ENCODE measurements around the gene CLDN22. TPM values are rescaled to one million over a fixed set of nuclear protein-coding genes. Genes with fewer than 3 reads are reported as not detected.

CLDN22 gene
- total RNA-seq, 2 experiments from 2014 or later: not detected

DNA sequence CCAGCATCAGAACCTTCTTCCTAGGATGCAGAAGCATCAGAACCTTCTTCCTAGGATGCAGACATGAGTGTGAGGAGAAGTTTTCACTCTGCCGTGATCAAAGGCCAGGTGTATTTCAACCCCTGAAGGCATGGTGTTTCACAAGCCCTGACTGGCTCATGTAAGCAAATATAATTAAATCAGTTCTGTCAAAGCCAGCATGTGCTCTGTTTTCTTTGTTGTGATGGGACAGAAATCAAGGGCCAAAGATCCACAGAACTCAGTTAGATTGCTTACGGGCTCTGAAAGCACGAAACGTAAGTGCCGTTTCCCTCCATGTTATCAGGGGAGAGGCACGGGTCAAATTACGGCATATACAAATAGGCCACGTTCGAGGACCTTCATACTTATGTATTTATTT is 34.1 kb upstream of the CLDN22 start:
- Mint-ChIP-seq H3K4me3 (no peak overlapping the region), H3K27me3 (ENCODE audit: low read depth) (peaks cover 10% of the 10 kb centered on the region), H3K36me3 (ENCODE audit: low read depth) (no peaks in the 10 kb centered on the region), H3K4me1 (ENCODE audit: low read depth) (peaks cover 9% of the 10 kb centered on the region), H3K27ac (no peak overlapping the region), H3K9me3 (ENCODE audit: insufficient read depth) (no peaks in the 10 kb centered on the region)
- DNase-seq: no peak
- POLR2A ChIA-PET: no interaction called here
- CTCF ChIA-PET: no interaction called here
- no peak for ATAC-seq

- H3K27me3 Mint-ChIP-seq (ENCODE audit: low read depth): peaks cover 10% of the 10 kb centered on the region
- no peaks in the 10 kb centered on the region for H3K9me3 Mint-ChIP-seq (ENCODE audit: insufficient read depth)
- H3K4me1 Mint-ChIP-seq (ENCODE audit: low read depth): peaks cover 16% of the 10 kb centered on the region
- ATAC-seq: no peak
- no peaks in the 10 kb centered on the region for H3K36me3 Mint-ChIP-seq (ENCODE audit: low read depth)
- no peak overlapping the region for H3K4me3 Mint-ChIP-seq
- DNase-seq: no peak
- POLR2A ChIA-PET: no interaction called here
- H3K27ac Mint-ChIP-seq: no peak overlapping the region
- CTCF ChIA-PET: no interaction called here
Observed at GRCh38 chr4:183353557-183353956, 33.5 kb upstream of the CLDN22 start.

- no peak for DNase-seq
- CTCF ChIA-PET: interaction anchor here (0.7 to 1.1 kb wide), 2 partner anchors 47 to 169 kb away, joined by 3 read pairs; no protein-coding TSS in a partner anchor
- peaks cover 19% of the 10 kb centered on the region for H3K4me1 Mint-ChIP-seq (ENCODE audit: low read depth)
- no peak for ATAC-seq
- POLR2A ChIA-PET: no interaction called here
- H3K36me3 Mint-ChIP-seq (ENCODE audit: low read depth): no peaks in the 10 kb centered on the region
- H3K4me3 Mint-ChIP-seq: no peak overlapping the region
- no peaks in the 10 kb centered on the region for H3K9me3 Mint-ChIP-seq (ENCODE audit: insufficient read depth)
- H3K27ac Mint-ChIP-seq: no peak overlapping the region
- H3K27me3 Mint-ChIP-seq (ENCODE audit: low read depth): peaks cover 10% of the 10 kb centered on the region
Observed at GRCh38 chr4:183352546-183352945, 32.5 kb upstream of the CLDN22 start.

DNA sequence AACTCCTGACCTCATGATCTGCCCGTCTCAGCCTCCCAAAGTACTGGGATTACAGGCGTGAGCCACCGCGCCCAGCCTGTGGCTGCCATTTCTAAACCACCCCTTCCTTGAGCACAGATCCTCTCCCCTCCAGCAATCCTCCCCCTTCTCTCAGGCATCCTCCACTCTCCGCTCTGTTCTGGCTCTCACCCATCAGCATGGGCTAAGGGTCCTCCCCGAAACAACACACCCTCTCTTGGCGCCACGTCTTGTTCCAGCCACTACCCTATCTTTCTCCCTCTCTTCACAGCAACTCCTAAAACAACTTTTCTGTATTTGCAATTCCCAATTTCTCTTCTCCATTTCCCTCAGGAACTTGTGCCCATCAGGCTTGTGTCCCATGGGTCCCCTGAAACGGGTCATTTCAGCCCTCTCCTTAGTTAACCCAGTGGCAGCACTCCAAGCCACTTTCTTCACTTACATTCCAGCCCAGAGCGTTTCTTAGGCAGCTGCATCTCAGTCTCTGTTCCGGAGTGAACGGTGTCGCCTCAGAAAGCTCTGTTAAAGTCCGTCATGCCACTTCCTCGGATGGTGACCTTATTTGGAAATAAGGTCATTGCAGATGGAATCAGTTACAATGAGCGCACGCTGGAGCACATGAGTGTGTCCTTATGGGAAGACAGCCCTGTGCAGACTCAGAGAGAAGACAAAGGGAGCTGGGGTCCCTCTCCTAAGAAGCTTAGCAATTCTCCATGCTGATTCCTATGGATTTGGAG is 30.4 kb upstream of the CLDN22 start:
- peaks cover 7% of the 10 kb centered on the region for H3K27me3 Mint-ChIP-seq (ENCODE audit: low read depth)
- no peak overlapping the region for H3K4me3 Mint-ChIP-seq
- DNase-seq (no peak), ATAC-seq (no peak)
- no peak overlapping the region for H3K27ac Mint-ChIP-seq
- POLR2A ChIA-PET: no interaction called here
- no peaks in the 10 kb centered on the region for H3K9me3 Mint-ChIP-seq (ENCODE audit: insufficient read depth)
- no peaks in the 10 kb centered on the region for H3K36me3 Mint-ChIP-seq (ENCODE audit: low read depth)
- CTCF ChIA-PET: no interaction called here
- peaks cover 19% of the 10 kb centered on the region for H3K4me1 Mint-ChIP-seq (ENCODE audit: low read depth)

DNA sequence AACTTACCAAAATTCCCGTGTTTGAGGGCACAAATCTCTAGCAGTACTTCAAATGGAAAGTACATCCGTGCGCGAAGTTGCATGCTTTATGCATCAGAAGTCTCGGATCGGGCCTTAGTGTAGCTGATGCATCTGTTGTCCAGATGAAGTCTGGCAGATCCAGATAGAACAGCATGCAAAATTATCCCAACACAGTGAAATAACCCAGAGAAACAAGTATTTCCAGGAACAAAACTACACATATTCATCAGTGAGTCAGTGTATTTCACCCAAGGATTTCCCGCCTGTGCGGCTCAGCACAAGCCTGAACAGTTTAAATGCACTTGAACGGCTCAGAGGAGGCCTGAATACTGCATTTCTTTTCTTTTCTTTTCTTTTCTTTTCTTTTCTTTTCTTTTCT is 29.6 kb upstream of the CLDN22 start:
- H3K4me3 Mint-ChIP-seq: no peak overlapping the region

GRCh38 chr4:183348706-183349659 is 28.9 kb upstream of the CLDN22 start:
- peaks cover 7% of the 10 kb centered on the region for H3K27me3 Mint-ChIP-seq (ENCODE audit: low read depth)
- no peak overlapping the region for H3K27ac Mint-ChIP-seq
- CTCF ChIA-PET: no interaction called here
- H3K4me1 Mint-ChIP-seq (ENCODE audit: low read depth): peaks cover 19% of the 10 kb centered on the region
- DNase-seq (peak; percentile 62), ATAC-seq (peak; percentile 79)
- H3K4me3 Mint-ChIP-seq: peak overlapping the region; percentile 22
- H3K36me3 Mint-ChIP-seq (ENCODE audit: low read depth): no peaks in the 10 kb centered on the region
- H3K9me3 Mint-ChIP-seq (ENCODE audit: insufficient read depth): no peaks in the 10 kb centered on the region
- POLR2A ChIA-PET: no interaction called here

More for the DNA sequence above, 29.6 kb upstream of the CLDN22 start:
- peaks cover 19% of the 10 kb centered on the region for H3K4me1 Mint-ChIP-seq (ENCODE audit: low read depth)
- no peak overlapping the region for H3K27ac Mint-ChIP-seq
- ATAC-seq (no peak), DNase-seq (no peak)
- ChIA-PET POLR2A (no interaction called here), CTCF (no interaction called here)
- no peaks in the 10 kb centered on the region for H3K9me3 Mint-ChIP-seq (ENCODE audit: insufficient read depth)
- H3K27me3 Mint-ChIP-seq (ENCODE audit: low read depth): peaks cover 6% of the 10 kb centered on the region
- H3K36me3 Mint-ChIP-seq (ENCODE audit: low read depth): no peaks in the 10 kb centered on the region

GRCh38 chr4:183348136-183348535 is 28.1 kb upstream of the CLDN22 start:
- Mint-ChIP-seq H3K4me1 (ENCODE audit: low read depth) (peaks cover 19% of the 10 kb centered on the region), H3K9me3 (ENCODE audit: insufficient read depth) (no peaks in the 10 kb centered on the region), H3K27me3 (ENCODE audit: low read depth) (peaks cover 10% of the 10 kb centered on the region), H3K36me3 (ENCODE audit: low read depth) (no peaks in the 10 kb centered on the region), H3K27ac (no peak overlapping the region), H3K4me3 (no peak overlapping the region)
- no peak for ATAC-seq
- CTCF ChIA-PET: no interaction called here
- DNase-seq: no peak
- POLR2A ChIA-PET: no interaction called here

DNA sequence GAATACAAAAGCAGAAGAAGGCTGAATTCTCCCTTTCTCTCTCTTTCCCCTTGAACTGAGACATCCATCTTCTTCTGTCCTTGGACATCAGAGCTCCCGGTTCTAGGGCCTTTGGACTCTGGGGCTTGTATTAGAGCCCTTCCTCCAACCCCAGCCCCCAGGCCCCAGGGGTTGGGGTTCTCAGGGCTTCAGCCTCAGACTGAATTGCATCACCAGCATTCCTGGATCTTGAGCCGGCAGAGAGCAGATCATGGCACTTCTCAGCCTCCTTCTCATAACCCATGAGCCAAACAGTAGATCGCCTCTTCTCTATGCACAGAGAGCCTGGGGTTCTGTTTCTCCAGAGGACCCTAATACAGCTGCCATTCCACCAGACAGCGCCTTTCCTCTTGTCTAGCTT is 27.5 kb upstream of the CLDN22 start:
- ChIA-PET CTCF (no interaction called here), POLR2A (no interaction called here)
- Mint-ChIP-seq H3K4me3 (no peak overlapping the region), H3K4me1 (ENCODE audit: low read depth) (peaks cover 19% of the 10 kb centered on the region), H3K9me3 (ENCODE audit: insufficient read depth) (no peaks in the 10 kb centered on the region), H3K36me3 (ENCODE audit: low read depth) (no peaks in the 10 kb centered on the region), H3K27me3 (ENCODE audit: low read depth) (peaks cover 13% of the 10 kb centered on the region), H3K27ac (no peak overlapping the region)
- DNase-seq: no peak
- no peak for ATAC-seq

- no peak overlapping the region for H3K4me3 Mint-ChIP-seq
- ChIA-PET POLR2A (interaction anchor here (0.5 kb wide), 1 partner anchor 244 kb away, joined by 3 read pairs; no protein-coding TSS in a partner anchor), CTCF (no interaction called here)
- ATAC-seq (no peak), DNase-seq (no peak)
- peaks cover 13% of the 10 kb centered on the region for H3K27me3 Mint-ChIP-seq (ENCODE audit: low read depth)
- peaks cover 19% of the 10 kb centered on the region for H3K4me1 Mint-ChIP-seq (ENCODE audit: low read depth)
- no peak overlapping the region for H3K27ac Mint-ChIP-seq
- no peaks in the 10 kb centered on the region for H3K9me3 Mint-ChIP-seq (ENCODE audit: insufficient read depth)
- no peaks in the 10 kb centered on the region for H3K36me3 Mint-ChIP-seq (ENCODE audit: low read depth)
Observed at GRCh38 chr4:183347146-183347545, 27.1 kb upstream of the CLDN22 start.

- H3K27me3 Mint-ChIP-seq (ENCODE audit: low read depth): peaks cover 11% of the 10 kb centered on the region
- no peak for ATAC-seq
- H3K4me3 Mint-ChIP-seq: no peak overlapping the region
- no peaks in the 10 kb centered on the region for H3K9me3 Mint-ChIP-seq (ENCODE audit: insufficient read depth)
- H3K36me3 Mint-ChIP-seq (ENCODE audit: low read depth): no peaks in the 10 kb centered on the region
- CTCF ChIA-PET: no interaction called here
- POLR2A ChIA-PET: no interaction called here
- no peak overlapping the region for H3K27ac Mint-ChIP-seq
- no peak for DNase-seq
- peaks cover 15% of the 10 kb centered on the region for H3K4me1 Mint-ChIP-seq (ENCODE audit: low read depth)
Observed at GRCh38 chr4:183345261-183345660, 25.2 kb upstream of the CLDN22 start.

DNA sequence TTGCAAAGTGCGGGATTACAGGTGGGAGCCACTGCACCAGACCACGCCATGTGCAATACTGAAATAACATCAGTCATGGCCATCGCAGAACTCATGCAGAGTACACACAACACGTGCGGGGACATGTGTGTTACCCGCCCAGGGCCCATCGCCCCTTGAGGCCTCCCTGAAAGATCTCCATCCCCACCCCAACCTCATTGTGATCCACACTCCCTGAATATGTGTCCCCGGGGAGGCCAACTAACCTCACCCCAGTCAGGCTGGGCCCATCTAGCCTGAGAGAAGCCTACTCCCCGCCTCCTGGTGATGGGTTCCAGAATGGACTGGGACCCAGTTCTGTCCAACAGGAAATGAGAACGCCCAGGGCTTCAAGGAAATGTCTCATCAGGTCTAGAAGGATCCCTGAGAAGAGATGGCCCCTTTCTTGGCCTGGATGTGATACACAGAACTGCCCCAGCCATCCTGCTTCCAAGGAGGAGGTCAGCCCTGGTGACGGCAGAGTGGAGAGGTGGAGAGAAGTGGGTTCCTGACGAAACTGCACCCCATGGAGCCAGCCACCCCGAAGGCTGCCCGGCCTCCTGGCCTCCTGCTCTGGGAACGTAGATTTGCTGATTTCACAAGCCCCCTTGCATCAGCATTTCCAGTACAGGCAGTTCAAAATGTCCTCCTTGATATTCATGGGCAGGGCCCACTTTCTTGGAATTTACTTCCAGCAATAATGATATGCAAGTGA is 24.6 kb upstream of the CLDN22 start:
- ATAC-seq (no peak), DNase-seq (no peak)
- no peak overlapping the region for H3K27ac Mint-ChIP-seq
- POLR2A ChIA-PET: no interaction called here
- H3K36me3 Mint-ChIP-seq (ENCODE audit: low read depth): no peaks in the 10 kb centered on the region
- peaks cover 13% of the 10 kb centered on the region for H3K27me3 Mint-ChIP-seq (ENCODE audit: low read depth)
- H3K4me1 Mint-ChIP-seq (ENCODE audit: low read depth): peaks cover 14% of the 10 kb centered on the region
- H3K4me3 Mint-ChIP-seq: no peak overlapping the region
- CTCF ChIA-PET: no interaction called here
- H3K9me3 Mint-ChIP-seq (ENCODE audit: insufficient read depth): no peaks in the 10 kb centered on the region

GRCh38 chr4:183343730-183344129 is 23.7 kb upstream of the CLDN22 start:
- ATAC-seq: no peak
- Mint-ChIP-seq H3K27ac (no peak overlapping the region), H3K9me3 (ENCODE audit: insufficient read depth) (no peaks in the 10 kb centered on the region), H3K36me3 (ENCODE audit: low read depth) (no peaks in the 10 kb centered on the region), H3K4me1 (ENCODE audit: low read depth) (peaks cover 5% of the 10 kb centered on the region), H3K27me3 (ENCODE audit: low read depth) (peaks cover 13% of the 10 kb centered on the region), H3K4me3 (no peak overlapping the region)
- POLR2A ChIA-PET: no interaction called here
- no peak for DNase-seq
- CTCF ChIA-PET: no interaction called here
